Measurements from ENCODE around the gene STON2.

GRCh38 chr14:81408595-81408994 is 8.5 kb upstream of the STON2 start:
- TF ChIP-seq EZH2 (IDR thresholded peaks at IDR 0.05; ENCODE audit: borderline replicate concordance) (no peak), CTCF (IDR thresholded peaks at IDR 0.05; ENCODE audit: poor library complexity) (no peak), EZH2phosphoT487 (IDR thresholded peaks at IDR 0.05; ENCODE audit: low read depth, severe bottlenecking, unreplicated experiment) (no peak)

All from hepatocyte (in vitro differentiated cells).